GM10266 (cell line): ENCODE data around the gene NIT2.

Experiments
- DNase-seq: peaks from one replicate; pipeline ENCODE4 v3.0.0; 2012; ENCODE audit errors: extremely low spot score
- TF ChIP-seq, protein P1 (sequence below): IDR thresholded peaks from 2 replicates; pipeline ENCODE4 v1.5.1; 2012; ENCODE audit warnings: mild to moderate bottlenecking, low read depth; ENCODE audit not compliant: control insufficient read depth, insufficient read depth; ENCODE audit errors: missing control alignments

Gene NIT2

DNA sequence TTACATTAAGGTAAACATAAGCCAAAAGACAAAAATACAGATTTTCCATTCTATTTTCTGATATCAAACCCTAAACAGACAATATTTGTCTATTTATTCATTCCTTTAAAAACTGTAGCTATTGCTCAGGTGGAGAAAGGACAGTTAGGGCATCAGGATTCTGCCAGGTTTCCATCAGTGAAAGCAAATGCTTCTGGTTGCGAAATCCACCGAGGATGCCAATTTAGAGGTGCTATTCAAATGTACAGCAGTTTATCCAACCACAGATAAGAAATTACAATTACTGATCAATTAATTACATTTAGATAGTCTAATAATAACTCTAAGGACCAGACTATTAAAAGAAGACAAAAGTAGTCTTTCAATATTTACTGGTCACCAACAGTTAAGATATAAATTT is 62.4 kb downstream of the NIT2 start:
- TF ChIP-seq, protein P1, sequence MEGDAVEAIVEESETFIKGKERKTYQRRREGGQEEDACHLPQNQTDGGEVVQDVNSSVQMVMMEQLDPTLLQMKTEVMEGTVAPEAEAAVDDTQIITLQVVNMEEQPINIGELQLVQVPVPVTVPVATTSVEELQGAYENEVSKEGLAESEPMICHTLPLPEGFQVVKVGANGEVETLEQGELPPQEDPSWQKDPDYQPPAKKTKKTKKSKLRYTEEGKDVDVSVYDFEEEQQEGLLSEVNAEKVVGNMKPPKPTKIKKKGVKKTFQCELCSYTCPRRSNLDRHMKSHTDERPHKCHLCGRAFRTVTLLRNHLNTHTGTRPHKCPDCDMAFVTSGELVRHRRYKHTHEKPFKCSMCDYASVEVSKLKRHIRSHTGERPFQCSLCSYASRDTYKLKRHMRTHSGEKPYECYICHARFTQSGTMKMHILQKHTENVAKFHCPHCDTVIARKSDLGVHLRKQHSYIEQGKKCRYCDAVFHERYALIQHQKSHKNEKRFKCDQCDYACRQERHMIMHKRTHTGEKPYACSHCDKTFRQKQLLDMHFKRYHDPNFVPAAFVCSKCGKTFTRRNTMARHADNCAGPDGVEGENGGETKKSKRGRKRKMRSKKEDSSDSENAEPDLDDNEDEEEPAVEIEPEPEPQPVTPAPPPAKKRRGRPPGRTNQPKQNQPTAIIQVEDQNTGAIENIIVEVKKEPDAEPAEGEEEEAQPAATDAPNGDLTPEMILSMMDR: no peak

GRCh38 chr3:100399341-100400071 is 64.9 kb downstream of the NIT2 start:
- no peak for DNase-seq

More for the DNA sequence above, 62.4 kb downstream of the NIT2 start:
- DNase-seq: no peak

GRCh38 chr3:100400419-100400779 is 65.8 kb downstream of the NIT2 start:
- DNase-seq: peak; percentile 9
- TF ChIP-seq, protein P1: no peak

More at GRCh38 chr3:100399341-100400071, 64.9 kb downstream of the NIT2 start:
- TF ChIP-seq, protein P1: no peak

DNA sequence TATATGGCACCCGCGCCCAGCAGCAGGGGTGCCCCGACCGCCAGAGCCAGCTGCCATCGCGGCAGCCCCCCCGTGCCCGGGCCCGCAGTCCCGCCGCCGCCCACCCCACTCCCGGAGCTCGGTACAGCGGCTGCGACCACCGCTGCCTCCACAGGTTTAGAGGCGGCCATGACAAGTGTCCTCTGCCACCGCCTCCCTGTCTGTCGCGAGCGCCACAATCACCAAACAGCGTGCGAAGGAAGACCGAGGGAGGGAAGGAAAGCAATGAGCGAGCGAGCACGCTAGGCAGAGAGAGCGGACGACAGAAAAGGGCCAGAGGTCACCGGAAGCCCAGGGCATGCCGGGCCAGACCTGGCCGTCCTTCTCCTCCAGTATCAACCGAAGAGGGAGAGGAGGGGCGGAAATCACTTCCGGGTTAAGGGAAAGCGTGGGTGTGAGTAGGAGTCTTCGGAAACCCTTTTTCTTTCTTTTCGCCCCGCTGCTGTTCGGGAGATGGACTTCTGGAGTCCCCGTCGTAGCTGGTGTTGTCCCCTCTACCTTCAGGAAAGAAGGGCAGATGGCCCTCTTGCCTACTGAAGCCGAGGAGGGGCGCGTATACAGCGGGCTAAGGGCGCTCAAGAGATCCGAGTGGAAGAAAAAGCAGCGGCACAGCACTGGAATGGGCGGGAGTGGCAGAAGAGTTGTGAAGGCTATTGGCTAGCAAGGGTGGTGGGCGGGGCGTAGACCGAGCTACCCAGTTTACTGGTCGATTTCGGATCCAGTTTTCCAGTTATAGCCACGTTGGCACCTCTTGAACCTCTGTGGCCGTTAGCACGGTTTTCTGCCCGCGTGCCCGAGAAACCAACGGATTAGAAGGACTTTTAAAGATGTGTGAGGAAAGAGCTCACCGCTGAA is 66.5 kb downstream of the NIT2 start, which contains the start of the genes LNP1 and TOMM70:
TSS of gene LNP1 (plus strand) at position 760 of the 894 bp plus-strand sequence. CDS start 28,191 bp downstream, outside the sequence.
TSS of gene TOMM70 (minus strand) at position 310 of the 894 bp plus-strand sequence. CDS start at position 170, 140 bp downstream.
- peak; percentile 91 for DNase-seq
- TF ChIP-seq, protein P1: no peak

- peak; percentile 19 for DNase-seq
- TF ChIP-seq, protein P1: no peak
Observed at GRCh38 chr3:100401674-100402041, 67.1 kb downstream of the NIT2 start.

- DNase-seq: no peak
- TF ChIP-seq, protein P1: no peak
Observed at GRCh38 chr3:100402256-100402655, 67.7 kb downstream of the NIT2 start.
